ENCODE measurements around the gene ACAN.

- TF ChIP-seq EZH2 (IDR thresholded peaks at IDR 0.05): no peak
- TF ChIP-seq POLR2AphosphoS5 (IDR thresholded peaks at IDR 0.05; ENCODE audit: borderline replicate concordance, low read depth, low read length): no peak
These were observed 18.0 kb upstream of the ACAN start for GRCh38 chr15:88785217-88785616.

All from SK-N-MC (cell line).